Fibroblast of the aortic adventitia (primary cell): ENCODE data around the gene IFNL3. TPM values are rescaled to one million over a fixed set of nuclear protein-coding genes. Genes with fewer than 3 reads are reported as not detected.

Experiments
- DNase-seq: peaks from one replicate; pipeline ENCODE4 v3.0.0-alpha.2; 2010; ENCODE audit warnings: low read depth
- H3K4me3 ChIP-seq: 2 replicates; pipeline ENCODE4 v1.5.1; 2011; ENCODE audit warnings: low read depth, mild to moderate bottlenecking, control low read depth, low read length, moderate library complexity
- total RNA-seq: library from RNA; depleted of rRNA; stranded (reverse); fragments of >200 nt; gene quantifications from 2 replicates; pipeline ENCODE4 v1.2.3, GENCODE V29; 2012; ENCODE audit warnings: low replicate concordance
- TF ChIP-seq, protein P1 (sequence below): IDR thresholded peaks from 2 replicates; pipeline ENCODE4 v1.5.1; 2011; ENCODE audit warnings: mild to moderate bottlenecking, low read length, control low read depth, inconsistent platforms; ENCODE audit not compliant: insufficient read depth

Gene IFNL3
- total RNA-seq, 1 donor: not detected

DNA sequence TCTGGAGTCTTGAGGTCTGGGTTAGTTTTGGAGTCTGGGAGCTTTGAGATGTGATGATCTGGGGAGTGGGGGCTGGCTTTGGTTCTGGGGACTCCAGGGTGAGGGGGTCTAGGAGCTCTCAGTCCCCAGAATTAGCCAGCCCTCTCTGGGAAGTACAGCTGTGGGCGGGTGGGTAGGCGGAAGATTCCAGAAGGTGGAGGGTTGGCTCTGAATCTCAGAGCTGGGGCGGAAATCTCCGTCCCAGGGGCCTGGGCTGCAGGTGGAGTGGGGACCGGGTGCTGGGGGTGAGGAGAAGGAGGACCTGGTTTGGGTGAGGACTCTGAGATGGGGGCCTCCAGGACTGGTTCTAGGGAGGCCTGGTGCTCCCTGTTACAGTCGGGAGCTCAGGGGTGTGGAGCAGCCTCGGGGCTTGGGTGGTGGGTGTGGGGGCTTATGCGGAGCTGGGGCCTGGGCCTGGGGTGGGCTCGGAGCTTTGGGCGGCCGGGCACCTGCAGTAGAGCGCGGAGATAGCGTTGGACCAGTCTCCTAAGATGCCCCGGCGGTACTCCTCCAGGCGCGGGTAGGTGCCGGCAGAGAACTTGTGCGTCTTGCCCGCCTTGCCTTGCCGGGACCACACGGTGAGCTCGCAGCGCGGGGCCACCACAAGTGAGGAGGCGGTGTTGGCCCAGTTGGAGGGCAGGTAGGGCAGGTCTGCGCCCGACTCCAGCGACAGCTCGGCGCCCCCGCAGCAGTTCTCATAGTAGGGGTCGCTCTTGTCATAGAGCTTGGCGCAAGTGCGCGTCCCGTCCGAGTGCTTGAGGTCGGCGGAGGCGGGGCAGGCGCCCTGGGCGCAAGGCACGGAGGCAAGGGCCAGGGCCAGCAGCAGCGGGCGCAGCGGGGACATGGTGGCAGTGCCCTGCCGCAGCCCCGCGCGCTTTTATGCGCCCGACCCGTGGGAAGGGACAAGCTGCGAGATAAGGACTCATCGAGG lies 41.1 kb downstream of the IFNL3 start, which contains the start of gene SYCN:
TSS of gene SYCN (minus strand) at position 892 of the 970 bp plus-strand sequence. CDS start at position 883, 9 bp downstream.
- DNase-seq: no peak
- no peak within 1 kb of the TSS for H3K4me3 ChIP-seq
- TF ChIP-seq, protein P1, sequence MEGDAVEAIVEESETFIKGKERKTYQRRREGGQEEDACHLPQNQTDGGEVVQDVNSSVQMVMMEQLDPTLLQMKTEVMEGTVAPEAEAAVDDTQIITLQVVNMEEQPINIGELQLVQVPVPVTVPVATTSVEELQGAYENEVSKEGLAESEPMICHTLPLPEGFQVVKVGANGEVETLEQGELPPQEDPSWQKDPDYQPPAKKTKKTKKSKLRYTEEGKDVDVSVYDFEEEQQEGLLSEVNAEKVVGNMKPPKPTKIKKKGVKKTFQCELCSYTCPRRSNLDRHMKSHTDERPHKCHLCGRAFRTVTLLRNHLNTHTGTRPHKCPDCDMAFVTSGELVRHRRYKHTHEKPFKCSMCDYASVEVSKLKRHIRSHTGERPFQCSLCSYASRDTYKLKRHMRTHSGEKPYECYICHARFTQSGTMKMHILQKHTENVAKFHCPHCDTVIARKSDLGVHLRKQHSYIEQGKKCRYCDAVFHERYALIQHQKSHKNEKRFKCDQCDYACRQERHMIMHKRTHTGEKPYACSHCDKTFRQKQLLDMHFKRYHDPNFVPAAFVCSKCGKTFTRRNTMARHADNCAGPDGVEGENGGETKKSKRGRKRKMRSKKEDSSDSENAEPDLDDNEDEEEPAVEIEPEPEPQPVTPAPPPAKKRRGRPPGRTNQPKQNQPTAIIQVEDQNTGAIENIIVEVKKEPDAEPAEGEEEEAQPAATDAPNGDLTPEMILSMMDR: no peak

DNA sequence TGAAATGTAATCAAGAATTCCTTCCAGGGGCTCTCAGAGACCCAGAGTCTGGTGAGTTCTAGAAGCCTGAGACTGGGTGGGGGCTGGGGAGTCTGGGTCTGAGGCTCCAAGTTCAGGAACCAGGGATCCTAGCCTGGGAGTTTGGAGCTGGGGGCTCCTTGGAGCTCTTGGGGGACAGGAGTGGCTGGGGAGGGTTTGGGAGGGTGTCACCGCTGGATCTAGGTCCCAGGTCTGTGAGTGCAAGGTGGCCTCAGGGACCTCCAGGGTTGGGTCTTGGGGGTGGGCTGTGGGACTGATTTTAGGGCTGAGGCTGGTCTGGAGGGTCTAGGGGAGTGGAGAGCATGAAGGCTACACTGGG lies 41.8 kb downstream of the IFNL3 start:
- DNase-seq: no peak
- no peak overlapping the region for H3K4me3 ChIP-seq
- TF ChIP-seq, protein P1: no peak

DNA sequence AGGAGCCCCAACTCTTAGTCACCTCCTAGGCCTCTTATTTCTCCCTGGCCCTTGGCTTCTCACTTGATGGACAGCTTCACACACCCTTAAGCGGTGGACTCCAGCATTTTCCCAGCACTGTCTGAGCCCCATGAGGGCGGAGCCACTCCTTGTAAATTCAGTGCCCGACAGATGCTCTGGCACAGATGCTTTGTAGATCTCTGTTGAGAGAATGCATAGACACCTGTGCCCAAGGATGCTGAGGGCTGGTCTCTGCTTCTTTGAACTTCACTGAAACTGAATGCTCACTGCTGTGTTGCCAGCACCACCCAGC lies 44.0 kb downstream of the IFNL3 start:
- H3K4me3 ChIP-seq: no peak overlapping the region
- TF ChIP-seq, protein P1: no peak
- no peak for DNase-seq

DNA sequence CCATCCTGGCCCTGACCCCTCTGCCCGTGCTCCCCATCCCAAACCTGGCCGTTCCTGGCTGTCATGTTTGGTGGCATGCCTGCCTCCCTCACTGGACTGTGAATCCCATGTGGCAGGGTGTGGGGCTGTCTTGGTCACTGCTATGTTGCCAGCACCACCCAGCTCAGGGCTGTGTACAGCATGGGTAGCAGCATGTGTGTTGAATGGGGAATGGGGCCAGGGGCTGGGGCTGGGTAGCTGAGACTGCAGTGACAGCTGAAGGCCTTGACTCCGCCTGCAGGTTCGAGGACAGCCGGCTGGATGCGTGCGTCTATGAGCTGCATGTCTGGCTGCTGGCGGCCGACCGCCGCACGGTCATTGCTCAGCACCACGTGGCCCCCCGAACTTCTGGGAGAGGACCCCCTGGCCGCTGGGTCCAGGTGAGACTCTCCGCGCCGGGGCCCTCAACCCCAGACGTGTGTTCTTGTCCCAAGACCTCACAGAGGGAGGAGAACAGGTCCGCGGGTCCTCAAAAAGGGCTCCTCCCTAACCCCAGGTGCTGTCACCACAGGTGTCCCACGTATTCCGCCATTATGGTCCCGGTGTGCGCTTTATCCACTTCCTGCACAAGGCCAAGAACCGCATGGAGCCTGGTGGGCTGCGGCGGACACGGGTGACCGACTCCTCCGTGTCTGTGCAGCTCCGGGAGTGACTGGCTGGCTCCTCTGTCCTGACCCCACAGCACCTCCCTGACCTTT lies 44.6 kb downstream of the IFNL3 start:
- H3K4me3 ChIP-seq: no peak overlapping the region
- no peak for DNase-seq
- TF ChIP-seq, protein P1: no peak

DNA sequence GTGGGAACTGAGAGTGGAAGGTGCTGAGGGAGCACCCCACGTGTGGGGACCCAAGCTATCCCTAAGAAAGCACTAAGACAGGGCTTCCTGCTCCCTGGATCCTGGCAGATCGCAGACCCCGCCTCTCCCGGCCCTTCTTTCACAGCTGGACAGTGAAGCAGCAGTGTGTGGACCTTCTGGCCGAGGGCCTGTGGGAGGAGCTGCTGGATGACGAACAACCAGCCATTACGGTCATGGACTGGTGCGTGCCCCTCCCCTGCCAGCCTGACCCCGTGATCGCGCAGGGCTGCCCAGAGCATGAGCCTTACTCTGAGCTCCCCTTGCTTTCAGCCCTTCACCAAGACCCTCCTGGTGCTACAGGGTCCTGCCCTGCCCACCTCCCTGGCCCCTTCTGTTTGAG lies 45.8 kb downstream of the IFNL3 start:
- TF ChIP-seq, protein P1: no peak
- peak; percentile 71 for DNase-seq
- H3K4me3 ChIP-seq: no peak overlapping the region

DNA sequence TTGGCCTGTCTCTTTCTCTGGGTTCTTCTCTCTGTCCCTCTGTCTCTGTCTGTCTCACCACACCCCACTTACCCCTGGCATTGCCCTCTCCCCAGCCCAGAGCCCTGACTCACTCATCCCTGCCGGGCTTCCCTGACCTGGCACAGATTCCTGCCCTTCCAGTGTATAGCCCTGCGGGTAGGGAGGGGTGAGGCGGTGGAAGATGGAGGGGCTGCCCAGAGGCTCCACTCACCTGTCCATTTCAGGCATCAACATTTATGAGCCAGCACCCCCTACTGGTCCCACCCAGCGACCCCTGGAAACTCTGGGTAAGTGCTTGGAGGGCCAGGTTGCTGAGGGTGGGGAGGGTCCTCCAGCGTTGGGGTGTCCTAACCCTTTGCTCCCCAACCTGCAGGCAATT lies 47.0 kb downstream of the IFNL3 start:
- TF ChIP-seq, protein P1: no peak
- no peak overlapping the region for H3K4me3 ChIP-seq
- no peak for DNase-seq
